Dedifferentiated amniotic fluid mesenchymal stem cell (primary cell): ENCODE data around the gene AGAP3.

Experiments used
- DNase-seq: peaks from one replicate; pipeline ENCODE4 v3.0.0-alpha.2; 2016; ENCODE audit errors: extremely low spot score

Gene AGAP3

DNA sequence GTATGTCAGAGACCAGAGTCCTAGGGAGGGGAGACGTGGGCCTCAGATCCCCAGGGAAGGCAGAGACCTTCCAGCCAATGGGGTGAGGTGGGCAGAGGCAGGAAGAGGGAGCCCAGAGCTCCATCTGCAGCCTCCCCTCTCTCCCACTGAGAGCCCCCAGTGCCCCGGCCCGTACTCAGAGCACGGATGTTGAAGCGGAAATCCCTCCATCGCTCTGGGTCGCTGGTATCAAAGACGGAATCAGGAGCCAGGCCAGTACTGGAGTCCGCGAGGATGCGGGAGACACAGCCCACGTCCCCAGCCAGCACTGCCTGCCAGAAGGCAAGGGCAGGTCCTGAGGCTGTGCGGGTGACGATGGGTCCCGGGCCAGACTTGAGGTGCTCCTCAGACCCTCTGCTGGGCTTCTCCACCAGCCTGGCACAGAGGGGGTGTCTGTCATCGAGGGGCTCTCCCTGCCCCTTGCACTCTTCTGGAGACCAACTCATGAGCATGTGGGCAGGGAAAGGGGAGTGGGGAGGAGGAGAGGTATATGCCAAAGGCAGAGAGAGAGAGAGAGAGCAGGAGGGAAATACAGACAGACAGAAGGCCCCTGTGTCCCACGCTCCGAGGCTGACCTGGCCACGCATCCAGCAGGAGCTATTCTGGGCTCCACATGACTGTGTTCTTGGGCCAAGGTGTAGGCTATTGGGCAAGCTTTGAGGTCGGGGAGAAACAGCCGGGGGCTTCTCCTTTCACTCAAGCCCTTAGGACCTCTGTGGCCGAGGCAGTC, 100.5 kb downstream of the AGAP3 start, which contains the start of gene ASB10:
Gene ASB10, minus strand, starts transcription at position 611 of the 769 bp plus-strand sequence. Its CDS starts 120 bp downstream, at position 491.
- no peak for DNase-seq

DNA sequence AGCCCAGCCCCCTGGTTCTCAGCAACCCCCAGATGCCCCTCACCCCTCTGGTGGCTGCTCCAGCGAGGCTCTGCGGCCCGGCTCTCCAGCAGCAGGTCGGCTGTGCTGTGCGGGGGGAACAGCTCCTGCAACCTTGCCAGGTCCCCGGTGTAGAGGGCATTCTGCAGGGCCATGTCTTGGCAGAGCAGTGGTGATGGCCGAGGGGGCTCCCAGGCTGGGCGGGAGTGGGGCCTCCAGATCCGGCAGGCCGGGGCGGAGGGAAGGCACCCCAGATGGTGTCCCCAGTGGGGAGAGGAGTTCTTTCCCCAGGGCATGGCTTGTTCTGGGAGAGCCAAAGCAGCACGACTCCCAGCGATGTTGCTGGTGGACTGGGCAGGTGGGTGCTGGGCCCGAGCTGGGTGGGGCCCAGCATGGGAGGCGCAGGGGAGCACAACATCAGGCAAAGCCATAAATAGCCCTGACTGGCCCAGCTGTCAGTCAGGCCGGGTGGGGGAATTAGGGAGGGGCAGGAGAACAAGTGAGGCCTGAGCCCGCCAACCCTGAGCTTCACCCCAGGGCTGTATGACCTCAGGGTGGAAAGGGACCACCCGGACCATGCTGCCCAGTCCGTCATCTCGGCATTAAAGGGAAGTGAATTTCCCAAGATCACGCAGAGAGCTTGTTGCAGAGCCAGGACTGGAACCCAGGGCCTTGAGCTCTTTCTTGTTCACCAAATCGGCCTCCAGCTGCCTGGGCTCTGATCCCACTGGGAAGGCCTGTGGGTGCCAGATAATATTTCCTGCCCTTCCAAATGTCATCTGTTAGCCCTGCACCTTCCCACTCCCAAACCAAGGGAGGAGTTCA, 101.4 kb downstream of the AGAP3 start:
- no peak for DNase-seq

DNA sequence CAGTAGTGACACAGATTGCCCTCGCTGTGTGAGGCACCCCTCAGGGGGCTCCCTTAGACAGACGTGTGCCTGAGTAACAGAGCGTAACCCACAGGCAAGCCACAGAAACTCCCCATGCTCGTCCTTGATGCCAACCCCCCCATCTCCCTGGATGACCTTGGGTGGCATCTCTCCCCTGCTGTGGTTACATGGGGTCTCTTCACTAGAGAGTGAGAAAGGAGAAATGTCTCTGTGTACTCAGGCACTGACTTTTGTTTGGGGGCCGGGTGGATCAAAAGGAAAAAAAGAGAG, 101.9 kb downstream of the AGAP3 start:
- no peak for DNase-seq

DNA sequence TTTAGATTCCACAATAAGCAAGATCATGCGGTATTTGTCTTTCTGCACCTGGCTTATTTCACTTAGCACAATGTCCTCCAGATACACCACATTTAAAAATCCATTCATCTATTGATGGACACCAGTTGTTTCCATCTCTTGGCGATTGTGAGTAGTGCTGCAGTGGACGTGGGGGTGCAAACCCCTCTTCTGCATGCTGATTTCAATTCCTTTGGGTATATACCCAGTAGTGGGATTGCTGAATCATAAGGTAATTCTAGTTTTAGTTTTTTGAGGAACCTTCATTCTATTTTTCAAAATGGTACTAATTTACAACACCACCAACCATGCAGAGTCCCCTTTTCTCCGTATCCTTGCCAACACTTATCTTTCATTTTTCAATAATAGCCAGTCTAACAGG, 102.8 kb downstream of the AGAP3 start:
- DNase-seq = no peak

DNA sequence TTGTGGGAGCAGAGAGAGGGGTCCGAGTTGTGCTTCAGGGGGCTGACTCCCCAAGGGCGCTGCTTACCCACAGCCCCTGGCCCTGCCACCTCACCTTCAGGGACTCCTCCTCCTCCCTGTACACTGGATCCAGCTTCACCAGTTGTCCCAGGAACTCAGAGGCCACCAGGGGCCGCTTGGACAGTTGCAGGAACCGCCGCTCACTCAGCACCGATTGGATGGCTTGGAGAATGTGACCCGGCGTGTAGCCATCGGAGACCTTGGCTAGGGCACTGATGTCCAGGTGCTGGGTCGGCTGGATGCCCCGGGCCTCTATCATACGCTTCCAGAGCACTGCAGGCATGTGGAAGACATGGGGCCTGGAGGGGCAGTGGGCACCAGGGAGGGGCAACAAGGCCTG, 105.3 kb downstream of the AGAP3 start:
- no peak for DNase-seq

DNA sequence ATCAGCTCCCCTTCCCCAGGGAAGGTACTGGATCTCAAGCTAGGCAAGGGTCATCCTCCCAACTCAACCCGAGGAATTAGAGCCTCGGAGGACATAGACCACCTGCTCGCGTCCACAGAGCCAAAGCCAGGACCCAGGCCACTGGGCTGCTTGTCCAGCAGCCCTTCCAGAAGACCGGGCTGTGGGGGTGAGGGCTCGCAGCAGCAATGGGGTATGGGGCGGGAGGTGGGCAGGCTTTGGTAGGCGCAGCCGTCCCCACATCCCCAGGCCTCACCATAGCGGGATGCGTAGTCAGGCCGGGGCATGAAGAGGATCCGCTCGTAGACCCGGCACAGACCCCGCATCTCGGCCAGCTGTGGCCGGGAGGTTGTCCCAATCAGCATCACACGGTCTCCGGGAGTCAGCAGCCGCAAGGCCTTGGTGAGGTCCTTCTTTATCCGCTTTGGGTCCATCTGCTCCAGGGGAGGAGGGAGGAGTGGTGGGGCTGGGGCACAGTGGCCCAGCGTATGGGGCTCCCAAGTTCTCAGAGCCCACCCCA, 105.8 kb downstream of the AGAP3 start:
- no peak for DNase-seq

DNA sequence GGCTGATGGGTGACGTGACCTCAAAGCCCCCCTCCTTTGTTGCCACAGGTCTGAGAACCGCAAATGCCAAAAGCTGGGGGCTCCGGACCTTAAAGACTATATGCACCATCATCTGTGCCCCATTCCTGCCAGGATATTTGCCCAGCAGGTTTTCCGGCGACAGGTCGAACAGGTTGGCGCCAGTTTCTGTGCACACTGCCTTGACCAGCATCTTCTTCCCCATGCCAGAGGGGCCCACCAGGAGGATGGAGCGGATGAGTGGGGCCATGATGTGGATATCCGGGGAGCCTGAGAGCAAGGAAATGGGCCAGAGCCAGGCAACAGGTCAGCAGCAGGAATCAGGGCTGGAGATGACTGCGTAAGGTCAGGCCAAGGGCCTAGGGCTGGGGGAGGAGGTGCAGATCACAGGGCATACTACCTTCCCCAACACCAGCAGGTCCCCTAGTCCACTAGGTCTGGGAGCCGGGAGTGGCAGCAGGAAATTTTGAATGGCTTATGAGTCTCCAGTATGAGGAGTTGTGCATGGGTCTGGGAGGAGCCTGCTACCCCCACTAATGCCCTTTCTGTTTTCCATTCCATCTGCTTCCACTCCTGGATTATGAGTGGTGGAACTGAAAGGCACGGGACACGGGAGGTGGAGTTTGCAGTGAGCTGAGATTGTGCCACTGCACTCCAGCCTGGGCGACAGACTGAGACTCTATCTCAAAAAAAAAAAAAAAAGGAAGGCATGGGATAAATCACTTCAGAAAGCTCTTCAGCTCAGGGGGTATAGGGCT, 107.1 kb downstream of the AGAP3 start:
- DNase-seq = no peak
